ENCODE data around the gene EXT2. TPM values are rescaled to one million over a fixed set of nuclear protein-coding genes. Genes with fewer than 3 reads are reported as not detected.

Gene EXT2
- total RNA-seq, 1 experiment from 2014 or later: 39.1 TPM

GRCh38 chr11:44191322-44192016, 96.0 kb downstream of the EXT2 start (continued):
- TF ChIP-seq GRHL2 (CRISPR knock-in tag; IDR thresholded peaks at IDR 0.05; ENCODE audit: insufficient replicate concordance, severe bottlenecking) (no peak), ZNF121 (CRISPR knock-in tag; IDR thresholded peaks at IDR 0.05) (no peak), SMAD3 (CRISPR knock-in tag; IDR thresholded peaks at IDR 0.05; ENCODE audit: borderline replicate concordance) (no peak)
- TF ChIP-seq, protein P1, sequence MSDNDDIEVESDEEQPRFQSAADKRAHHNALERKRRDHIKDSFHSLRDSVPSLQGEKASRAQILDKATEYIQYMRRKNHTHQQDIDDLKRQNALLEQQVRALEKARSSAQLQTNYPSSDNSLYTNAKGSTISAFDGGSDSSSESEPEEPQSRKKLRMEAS (CRISPR knock-in tag; IDR thresholded peaks at IDR 0.05): no peak

DNA sequence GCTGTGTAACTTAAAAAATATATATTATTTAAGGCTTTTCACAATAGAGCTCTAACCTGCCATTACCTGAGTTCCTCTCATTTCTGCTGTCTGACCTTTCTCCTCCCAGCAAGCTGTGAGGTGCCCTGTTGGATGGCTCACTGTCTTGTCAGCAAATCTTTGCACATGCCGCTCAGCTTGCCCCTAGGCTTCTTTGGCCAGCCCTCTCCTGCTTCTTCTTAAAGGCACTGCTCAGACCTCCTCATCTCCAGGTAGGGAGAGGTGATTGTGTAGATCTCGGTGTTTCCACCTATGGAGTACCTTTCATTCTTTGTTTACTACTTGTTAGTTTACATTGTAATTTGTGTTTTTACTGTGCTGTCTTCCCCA, 96.5 kb downstream of the EXT2 start:
- DNase-seq (ENCODE audit: low spot score): no peak
- Mint-ChIP-seq H3K4me1 (peaks cover 29% of the 10 kb centered on the region), H3K36me3 (peaks cover 46% of the 10 kb centered on the region), H3K27me3 (ENCODE audit: low read depth) (no peaks in the 10 kb centered on the region; the same call in 1 of the 2 replicates), H3K4me3 (no peak overlapping the region), H3K27ac (no peak overlapping the region), H3K9me3 (peaks cover 38% of the 10 kb centered on the region)
- ChIA-PET CTCF (interaction anchor here (0.7 to 2.5 kb wide), 3 partner anchors 59 to 97 kb away, joined by 3 to 12 read pairs (median 10); partner anchors contain the start of gene EXT2), POLR2A (no interaction called here)
- no peak for ATAC-seq
- TF ChIP-seq GTF2I (CRISPR knock-in tag; conservative IDR thresholded peaks at IDR 0.05): no peak
- TF ChIP-seq, protein P2, sequence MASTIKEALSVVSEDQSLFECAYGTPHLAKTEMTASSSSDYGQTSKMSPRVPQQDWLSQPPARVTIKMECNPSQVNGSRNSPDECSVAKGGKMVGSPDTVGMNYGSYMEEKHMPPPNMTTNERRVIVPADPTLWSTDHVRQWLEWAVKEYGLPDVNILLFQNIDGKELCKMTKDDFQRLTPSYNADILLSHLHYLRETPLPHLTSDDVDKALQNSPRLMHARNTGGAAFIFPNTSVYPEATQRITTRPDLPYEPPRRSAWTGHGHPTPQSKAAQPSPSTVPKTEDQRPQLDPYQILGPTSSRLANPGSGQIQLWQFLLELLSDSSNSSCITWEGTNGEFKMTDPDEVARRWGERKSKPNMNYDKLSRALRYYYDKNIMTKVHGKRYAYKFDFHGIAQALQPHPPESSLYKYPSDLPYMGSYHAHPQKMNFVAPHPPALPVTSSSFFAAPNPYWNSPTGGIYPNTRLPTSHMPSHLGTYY (CRISPR knock-in tag; IDR thresholded peaks at IDR 0.05): no peak

DNA sequence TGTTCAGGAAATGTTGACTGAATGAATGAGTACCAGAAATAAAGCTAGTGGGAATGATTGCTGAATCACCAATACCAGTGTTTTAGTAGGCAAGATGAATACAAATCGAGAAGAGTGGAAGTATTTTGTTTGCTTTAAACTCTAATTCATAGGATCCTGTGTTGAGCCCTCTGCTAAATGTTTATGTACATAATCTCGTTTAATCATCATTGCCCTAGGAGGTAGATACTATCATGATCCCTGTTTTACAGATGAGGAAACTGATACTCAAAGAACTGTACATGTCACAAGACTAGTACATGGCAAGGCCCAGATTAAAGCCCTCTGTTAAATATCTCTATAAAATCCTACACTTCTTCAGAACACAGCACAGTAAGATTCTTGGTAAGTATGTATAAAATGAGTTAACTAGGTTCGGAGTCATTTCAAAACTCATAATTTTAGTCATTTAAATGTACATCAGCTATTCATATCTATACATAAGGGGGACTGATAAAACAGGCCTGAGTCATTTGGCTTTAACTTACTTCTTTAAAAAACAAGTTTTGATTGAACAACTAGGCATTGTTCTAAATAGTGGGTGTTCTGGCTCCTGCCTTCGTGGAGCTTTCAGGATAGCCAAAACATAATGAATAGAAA, 97.1 kb downstream of the EXT2 start:
- H3K4me1 Mint-ChIP-seq: peaks cover 29% of the 10 kb centered on the region
- H3K27ac Mint-ChIP-seq: no peak overlapping the region
- ATAC-seq (no peak), DNase-seq (ENCODE audit: low spot score) (no peak)
- no peaks in the 10 kb centered on the region; the same call in 1 of the 2 replicates for H3K27me3 Mint-ChIP-seq (ENCODE audit: low read depth)
- no peak overlapping the region for H3K4me3 Mint-ChIP-seq
- peaks cover 46% of the 10 kb centered on the region for H3K36me3 Mint-ChIP-seq
- CTCF ChIA-PET: interaction anchor here (2.5 kb wide), 1 partner anchor 59 kb away, joined by 12 read pairs; no protein-coding TSS in a partner anchor
- H3K9me3 Mint-ChIP-seq: peaks cover 38% of the 10 kb centered on the region
- POLR2A ChIA-PET: no interaction called here
- TF ChIP-seq GRHL2 (CRISPR knock-in tag; IDR thresholded peaks at IDR 0.05; ENCODE audit: insufficient replicate concordance, severe bottlenecking): no peak
- TF ChIP-seq ETV6 (CRISPR knock-in tag; IDR thresholded peaks at IDR 0.05): no peak
- TF ChIP-seq, protein P3, sequence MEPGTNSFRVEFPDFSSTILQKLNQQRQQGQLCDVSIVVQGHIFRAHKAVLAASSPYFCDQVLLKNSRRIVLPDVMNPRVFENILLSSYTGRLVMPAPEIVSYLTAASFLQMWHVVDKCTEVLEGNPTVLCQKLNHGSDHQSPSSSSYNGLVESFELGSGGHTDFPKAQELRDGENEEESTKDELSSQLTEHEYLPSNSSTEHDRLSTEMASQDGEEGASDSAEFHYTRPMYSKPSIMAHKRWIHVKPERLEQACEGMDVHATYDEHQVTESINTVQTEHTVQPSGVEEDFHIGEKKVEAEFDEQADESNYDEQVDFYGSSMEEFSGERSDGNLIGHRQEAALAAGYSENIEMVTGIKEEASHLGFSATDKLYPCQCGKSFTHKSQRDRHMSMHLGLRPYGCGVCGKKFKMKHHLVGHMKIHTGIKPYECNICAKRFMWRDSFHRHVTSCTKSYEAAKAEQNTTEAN (CRISPR knock-in tag; IDR thresholded peaks at IDR 0.05): no peak
- no peak for TF ChIP-seq ELF4 (CRISPR knock-in tag; IDR thresholded peaks at IDR 0.05; ENCODE audit: low read depth)
- no peak for TF ChIP-seq FOXP4 (CRISPR knock-in tag; IDR thresholded peaks at IDR 0.05)
- TF ChIP-seq ZNF317 (CRISPR knock-in tag; IDR thresholded peaks at IDR 0.05; ENCODE audit: borderline replicate concordance, low read depth): no peak
- TF ChIP-seq, protein P4, sequence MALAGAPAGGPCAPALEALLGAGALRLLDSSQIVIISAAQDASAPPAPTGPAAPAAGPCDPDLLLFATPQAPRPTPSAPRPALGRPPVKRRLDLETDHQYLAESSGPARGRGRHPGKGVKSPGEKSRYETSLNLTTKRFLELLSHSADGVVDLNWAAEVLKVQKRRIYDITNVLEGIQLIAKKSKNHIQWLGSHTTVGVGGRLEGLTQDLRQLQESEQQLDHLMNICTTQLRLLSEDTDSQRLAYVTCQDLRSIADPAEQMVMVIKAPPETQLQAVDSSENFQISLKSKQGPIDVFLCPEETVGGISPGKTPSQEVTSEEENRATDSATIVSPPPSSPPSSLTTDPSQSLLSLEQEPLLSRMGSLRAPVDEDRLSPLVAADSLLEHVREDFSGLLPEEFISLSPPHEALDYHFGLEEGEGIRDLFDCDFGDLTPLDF (CRISPR knock-in tag; IDR thresholded peaks at IDR 0.05): no peak
- TF ChIP-seq SMAD3 (CRISPR knock-in tag; IDR thresholded peaks at IDR 0.05; ENCODE audit: borderline replicate concordance): no peak
- no peak for TF ChIP-seq AFF4 (CRISPR knock-in tag; IDR thresholded peaks at IDR 0.05; ENCODE audit: borderline replicate concordance)
- no peak for TF ChIP-seq USF1 (CRISPR knock-in tag; IDR thresholded peaks at IDR 0.05)
- TF ChIP-seq PRRX2 (CRISPR knock-in tag; IDR thresholded peaks at IDR 0.05): no peak
- TF ChIP-seq NFYB (CRISPR knock-in tag; conservative IDR thresholded peaks at IDR 0.05; ENCODE audit: low read depth): no peak
- no peak for TF ChIP-seq ATF6 (CRISPR knock-in tag; IDR thresholded peaks at IDR 0.05)

Measured in WTC11 (cell line).